Activated CD4-positive, alpha-beta T cell treated with anti-CD3 and anti-CD28 coated beads for 1 hour (primary cell): ENCODE results near the gene CETP.

Experiments
- DNase-seq: peaks from one replicate; pipeline ENCODE4 v3.0.0-alpha.2; 2020

CETP gene

DNA sequence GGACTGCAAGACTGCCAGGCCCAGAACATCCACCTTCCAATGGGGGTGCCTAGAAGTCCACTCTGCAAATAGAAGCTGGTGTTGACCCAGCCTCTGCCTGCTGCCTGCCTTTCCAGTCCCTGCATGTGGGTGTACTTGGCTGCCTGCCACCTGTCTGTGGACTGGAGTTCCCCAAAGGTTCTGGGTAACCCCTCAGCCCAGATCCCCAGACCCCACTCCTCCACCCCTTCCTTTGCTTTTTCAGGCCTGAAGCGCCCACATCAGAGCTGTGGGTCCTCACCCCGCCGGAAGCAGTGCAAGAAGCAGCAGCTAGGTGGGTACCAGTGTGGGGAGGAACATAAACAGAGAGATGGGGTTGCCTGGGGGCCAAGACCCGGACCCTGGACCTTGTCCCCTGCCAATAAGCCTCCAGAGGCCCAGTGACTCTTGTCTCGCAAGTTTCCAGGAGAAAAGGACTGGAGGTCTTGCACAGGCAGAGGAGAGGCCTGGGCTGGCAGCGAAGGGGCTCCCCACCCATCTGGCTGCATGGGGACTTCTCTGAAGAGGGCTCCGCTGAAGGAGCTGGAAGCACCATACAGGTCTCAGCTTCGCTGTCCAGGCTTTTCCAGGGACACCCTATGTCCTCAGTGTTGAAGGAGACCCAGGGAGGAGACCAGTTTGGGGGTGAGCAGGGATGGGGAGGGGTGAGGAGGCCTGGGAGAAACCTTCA, 61.9 kb downstream of the CETP start:
- DNase-seq = peak; percentile 47

DNA sequence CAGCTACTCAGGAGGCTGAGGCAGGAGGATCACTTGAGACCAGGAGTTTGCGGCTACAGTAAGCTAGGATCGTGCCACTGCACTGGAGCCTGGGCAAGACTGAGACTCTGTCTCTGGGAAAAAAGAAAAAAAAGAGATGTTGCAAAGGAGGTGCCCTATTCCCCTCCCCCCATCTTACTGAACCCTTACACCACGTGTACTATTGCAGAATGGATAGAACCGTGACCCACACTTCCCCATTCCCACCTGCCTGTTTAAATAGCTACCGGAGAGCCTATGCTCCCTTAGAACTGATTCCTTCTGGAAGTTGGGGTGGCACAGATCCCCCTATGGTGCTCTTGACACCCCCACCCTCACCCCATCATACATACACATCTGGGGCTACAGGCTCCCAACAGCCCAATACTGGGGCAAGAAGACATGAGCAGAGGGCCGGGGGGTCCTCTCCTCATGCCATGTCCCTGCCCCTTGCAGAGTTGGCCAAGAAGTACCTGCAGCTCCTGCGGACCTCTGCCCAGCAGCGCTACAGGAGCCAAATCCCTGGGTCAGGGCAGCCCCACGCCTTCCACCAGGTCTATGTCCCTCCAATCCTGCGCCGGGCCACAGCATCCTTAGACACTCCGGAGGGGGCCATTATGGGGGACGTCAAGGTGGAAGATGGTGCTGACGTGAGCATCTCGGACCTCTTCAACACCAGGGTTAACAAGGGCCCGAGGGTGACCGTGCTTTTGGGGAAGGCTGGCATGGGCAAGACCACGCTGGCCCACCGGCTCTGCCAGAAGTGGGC, 63.3 kb downstream of the CETP start:
- DNase-seq = no peak

DNA sequence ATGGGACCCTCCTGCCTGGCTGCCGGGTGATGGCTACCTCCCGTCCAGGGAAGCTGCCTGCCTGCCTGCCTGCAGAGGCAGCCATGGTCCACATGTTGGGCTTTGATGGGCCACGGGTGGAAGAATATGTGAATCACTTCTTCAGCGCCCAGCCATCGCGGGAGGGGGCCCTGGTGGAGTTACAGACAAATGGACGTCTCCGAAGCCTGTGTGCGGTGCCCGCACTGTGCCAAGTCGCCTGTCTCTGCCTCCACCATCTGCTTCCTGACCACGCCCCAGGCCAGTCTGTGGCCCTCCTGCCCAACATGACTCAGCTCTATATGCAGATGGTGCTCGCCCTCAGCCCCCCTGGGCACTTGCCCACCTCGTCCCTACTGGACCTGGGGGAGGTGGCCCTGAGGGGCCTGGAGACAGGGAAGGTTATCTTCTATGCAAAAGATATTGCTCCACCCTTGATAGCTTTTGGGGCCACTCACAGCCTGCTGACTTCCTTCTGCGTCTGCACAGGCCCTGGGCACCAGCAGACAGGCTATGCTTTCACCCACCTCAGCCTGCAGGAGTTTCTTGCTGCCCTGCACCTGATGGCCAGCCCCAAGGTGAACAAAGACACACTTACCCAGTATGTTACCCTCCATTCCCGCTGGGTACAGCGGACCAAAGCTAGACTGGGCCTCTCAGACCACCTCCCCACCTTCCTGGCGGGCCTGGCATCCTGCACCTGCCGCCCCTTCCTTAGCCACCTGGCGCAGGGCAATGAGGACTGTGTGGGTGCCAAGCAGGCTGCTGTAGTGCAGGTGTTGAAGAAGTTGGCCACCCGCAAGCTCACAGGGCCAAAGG, 64.4 kb downstream of the CETP start:
- DNase-seq = no peak

DNA sequence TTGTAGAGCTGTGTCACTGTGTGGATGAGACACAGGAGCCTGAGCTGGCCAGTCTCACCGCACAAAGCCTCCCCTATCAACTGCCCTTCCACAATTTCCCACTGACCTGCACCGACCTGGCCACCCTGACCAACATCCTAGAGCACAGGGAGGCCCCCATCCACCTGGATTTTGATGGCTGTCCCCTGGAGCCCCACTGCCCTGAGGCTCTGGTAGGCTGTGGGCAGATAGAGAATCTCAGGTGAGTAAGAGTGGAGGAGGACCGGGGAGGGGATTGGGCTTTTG, 65.0 kb downstream of the CETP start:
- DNase-seq = no peak

DNA sequence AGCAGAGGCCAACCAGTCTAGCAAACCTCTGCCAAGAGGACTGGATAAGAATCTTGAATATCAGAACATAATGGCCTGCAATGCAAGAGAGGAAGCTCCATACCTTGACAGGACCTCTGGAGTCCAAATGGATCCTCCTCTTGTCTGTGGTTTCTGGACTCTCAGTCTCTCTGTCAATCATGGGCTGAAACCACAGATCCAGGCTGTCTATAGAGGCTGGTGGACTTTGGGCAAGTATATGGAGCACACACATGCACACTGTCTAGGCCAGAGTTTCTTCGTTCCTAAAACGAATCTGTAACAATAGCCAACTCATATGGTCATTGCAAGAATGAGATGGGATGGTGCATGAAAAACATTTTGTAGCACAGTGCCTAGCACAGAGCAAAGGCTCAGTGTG, 65.3 kb downstream of the CETP start:
- no peak for DNase-seq

DNA sequence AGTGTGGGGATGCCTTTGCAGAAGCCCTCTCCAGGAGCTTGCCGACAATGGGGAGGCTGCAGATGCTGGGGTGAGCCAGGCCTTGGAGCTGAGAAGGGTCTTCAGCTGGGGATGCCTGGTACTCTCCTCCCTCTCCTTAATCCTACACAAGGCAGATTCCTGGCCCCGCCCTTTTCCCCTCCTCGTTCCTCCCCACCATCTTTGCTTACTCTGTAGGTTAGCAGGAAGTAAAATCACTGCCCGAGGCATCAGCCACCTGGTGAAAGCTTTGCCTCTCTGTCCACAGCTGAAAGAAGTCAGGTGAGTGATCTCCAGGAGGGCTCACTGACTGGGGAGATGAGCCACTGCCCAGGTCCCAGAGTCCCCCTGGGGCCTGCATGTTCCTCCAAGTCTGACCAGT, 66.3 kb downstream of the CETP start:
- no peak for DNase-seq

DNA sequence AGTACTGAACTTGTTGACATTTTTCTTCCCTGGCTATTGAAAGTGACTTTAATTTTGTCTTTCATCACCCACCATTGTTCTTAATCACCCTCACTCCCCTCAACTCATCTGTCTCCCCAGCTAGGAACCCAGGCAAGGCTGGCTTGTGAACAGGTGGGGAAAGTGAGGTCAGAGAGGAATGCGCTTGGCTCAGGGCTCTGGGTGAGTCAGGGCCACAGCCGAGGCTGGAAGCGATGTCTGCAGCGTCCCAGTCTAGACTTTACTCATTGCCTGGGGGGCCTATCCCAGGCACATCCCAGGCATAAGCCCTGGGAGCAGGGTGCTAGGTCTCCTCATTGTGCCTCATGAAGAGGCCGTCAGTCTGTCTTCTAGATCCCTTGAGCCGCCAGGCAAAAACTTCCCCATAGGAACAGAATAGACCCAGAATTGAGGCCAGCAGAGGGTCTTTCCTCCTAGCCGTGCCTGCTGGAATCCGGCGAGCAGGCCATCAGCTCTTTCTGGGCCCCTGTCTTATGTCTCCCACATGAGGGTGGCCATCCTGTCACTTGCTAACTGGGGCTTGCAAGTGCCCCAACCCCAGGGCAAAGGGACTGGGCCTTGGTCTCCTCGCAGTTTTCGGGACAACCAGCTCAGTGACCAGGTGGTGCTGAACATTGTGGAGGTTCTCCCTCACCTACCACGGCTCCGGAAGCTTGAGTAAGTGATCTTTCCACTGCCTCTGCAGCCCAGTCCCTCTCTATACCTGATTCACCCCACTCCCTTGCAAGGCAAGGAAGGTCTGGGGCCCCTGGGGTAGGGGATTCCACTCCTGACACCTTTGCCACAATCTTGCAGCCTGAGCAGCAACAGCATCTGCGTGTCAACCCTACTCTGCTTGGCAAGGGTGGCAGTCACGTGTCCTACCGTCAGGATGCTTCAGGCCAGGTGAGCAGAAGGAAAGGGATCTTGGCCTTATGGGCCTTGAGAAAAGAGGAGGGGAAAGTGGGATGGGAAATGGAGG, 67.7 kb downstream of the CETP start:
- no peak for DNase-seq

DNA sequence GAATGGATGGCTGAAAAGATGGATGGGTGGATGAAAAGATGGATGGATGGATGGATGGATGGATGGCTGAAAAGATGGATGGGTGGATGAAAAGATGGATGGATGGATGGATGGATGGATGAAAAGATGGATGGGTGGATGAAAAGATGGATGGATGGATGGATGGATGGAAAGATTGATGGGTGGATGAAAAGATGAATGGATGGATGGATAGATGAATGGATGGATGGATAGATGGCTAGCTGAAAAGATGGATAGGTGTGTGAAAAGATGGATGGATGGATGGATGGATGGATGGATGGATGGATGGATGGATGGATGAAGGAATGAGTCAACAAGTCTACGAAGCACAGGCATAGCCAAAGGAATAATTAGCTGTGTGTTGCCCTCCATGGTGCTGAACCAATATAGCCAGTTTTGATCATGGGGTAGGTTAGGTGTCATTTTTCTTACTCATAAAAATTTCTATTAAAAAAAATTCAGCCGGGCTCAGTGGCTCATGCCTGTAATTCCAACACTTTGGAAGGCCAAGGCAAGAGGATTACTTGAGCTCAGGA, 68.7 kb downstream of the CETP start:
- no peak for DNase-seq

DNA sequence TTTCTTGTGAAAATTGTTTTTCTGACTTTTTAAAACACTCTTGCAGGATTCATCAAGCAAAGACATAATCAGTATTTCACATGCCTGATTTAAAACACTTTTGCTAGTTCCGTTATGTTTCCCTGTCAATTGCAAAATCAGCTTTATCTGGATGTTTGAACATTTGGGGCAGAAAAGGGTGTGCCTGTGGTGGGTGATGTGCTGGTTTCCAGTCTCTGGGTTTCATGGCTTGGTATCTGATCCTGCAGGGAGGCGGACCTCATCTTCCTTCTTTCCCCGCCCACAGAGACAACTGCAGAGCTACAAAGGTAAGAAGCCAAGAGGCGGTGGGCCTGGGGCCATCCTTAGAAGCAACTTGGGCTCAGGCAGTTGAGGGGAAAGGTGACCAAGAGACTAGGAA, 69.4 kb downstream of the CETP start:
- DNase-seq = no peak

DNA sequence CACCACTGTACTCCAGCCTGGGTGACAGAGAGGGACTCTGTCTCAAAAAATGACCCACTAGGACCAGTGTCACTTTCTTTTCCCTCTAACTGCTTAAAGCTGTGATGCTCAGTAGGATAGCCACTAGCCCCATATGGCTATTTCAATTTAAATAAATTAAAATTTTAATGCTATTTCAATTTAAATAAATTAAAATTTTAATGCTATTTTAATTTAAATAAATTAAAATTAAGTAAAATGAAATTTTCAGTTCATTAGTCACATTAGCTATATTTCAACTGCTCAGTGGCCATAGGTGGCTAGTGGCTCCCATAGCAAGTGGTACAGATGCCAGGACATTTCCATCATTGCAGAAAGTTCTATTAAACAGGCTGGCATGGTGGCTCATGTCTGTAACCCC, 70.6 kb downstream of the CETP start:
- no peak for DNase-seq

DNA sequence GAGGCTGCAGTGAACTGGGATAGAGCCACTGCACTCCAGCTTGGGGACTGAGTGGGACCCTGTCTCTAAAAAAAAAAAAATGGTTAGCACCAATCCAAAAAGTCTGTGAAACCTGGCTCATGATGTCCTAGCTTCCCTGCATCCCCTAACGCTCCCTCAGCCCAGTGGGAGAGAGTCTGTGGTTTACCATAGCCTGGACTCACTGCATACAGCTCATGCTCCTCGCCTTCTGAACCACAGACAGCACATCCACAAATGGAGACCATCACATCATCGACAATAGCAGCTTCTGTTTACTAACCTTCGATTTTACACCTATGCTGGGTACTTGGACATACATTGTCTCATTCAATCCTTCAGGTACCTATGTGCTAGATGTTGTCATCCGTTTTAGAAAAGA, 71.2 kb downstream of the CETP start:
- no peak for DNase-seq
